ENCODE data around the gene KRIT1. TPM values are rescaled to one million over a fixed set of nuclear protein-coding genes. Genes with fewer than 3 reads are reported as not detected.
"Not testable (repeated sequence)": the region's sequence is repeated elsewhere in the genome, so short reads cannot be mapped to it uniquely, and the experiment has no call there.

The KRIT1 gene
- total RNA-seq, 2 donors from 2014 or later = 53.4 to 98.4 TPM

GRCh38 chr7:92206672-92207071, 39.0 kb downstream of the KRIT1 start:
- intact Hi-C loops (cut with DNase I) = no loop called here
- no peaks in the 10 kb centered on the region for H3K27me3 ChIP-seq (replicated peaks; ENCODE audit: insufficient read depth)
- peaks cover 3 to 10% of the 10 kb centered on the region in 2 donors for H3K36me3 ChIP-seq
- H3K27ac ChIP-seq = no peak overlapping the region
- DNase-seq (ENCODE audit: low spot score) = no peak
- H3K4me3 ChIP-seq = no peak overlapping the region
- no peaks in the 10 kb centered on the region for H3K4me1 ChIP-seq (replicated peaks)
- WGBS = 88% methylated on average over 1 of the region's 1 CpG
- TF ChIP-seq CTCF (IDR thresholded peaks at IDR 0.05) = no peak
- TF ChIP-seq POLR2A (IDR thresholded peaks at IDR 0.05) = no peak
- no peak for TF ChIP-seq POLR2AphosphoS5 (IDR thresholded peaks at IDR 0.05)
- H3K9me3 ChIP-seq = no peaks in the 10 kb centered on the region

GRCh38 chr7:92205987-92206386, 39.7 kb downstream of the KRIT1 start:
- Histone ChIP-seq H3K9me3 (no peaks in the 10 kb centered on the region), H3K27ac (no peak overlapping the region), H3K36me3 (peaks cover 3% of the 10 kb centered on the region in 2 donors), H3K27me3 (replicated peaks; ENCODE audit: insufficient read depth) (no peaks in the 10 kb centered on the region), H3K4me3 (no peak overlapping the region), H3K4me1 (replicated peaks) (no peaks in the 10 kb centered on the region)
- TF ChIP-seq POLR2A (IDR thresholded peaks at IDR 0.05) (no peak), POLR2AphosphoS5 (IDR thresholded peaks at IDR 0.05) (no peak), CTCF (IDR thresholded peaks at IDR 0.05) (no peak)
- intact Hi-C loops (cut with DNase I) = no loop called here
- 98% methylated on average over 3 of the region's 3 CpGs for WGBS
- no peak for DNase-seq (ENCODE audit: low spot score)

- no peaks in the 10 kb centered on the region for H3K9me3 ChIP-seq
- no peaks in the 10 kb centered on the region for H3K27me3 ChIP-seq (replicated peaks; ENCODE audit: insufficient read depth)
- no peak for DNase-seq (ENCODE audit: low spot score)
- WGBS = 83% methylated on average over 1 of the region's 1 CpG
- intact Hi-C loops (cut with DNase I) = no loop called here
- H3K4me1 ChIP-seq (replicated peaks) = no peaks in the 10 kb centered on the region
- H3K36me3 ChIP-seq = peaks cover 0 to under 1% of the 10 kb centered on the region in 2 donors
- no peak overlapping the region for H3K27ac ChIP-seq
- TF ChIP-seq POLR2AphosphoS5 (IDR thresholded peaks at IDR 0.05) (no peak), CTCF (IDR thresholded peaks at IDR 0.05) (no peak), POLR2A (IDR thresholded peaks at IDR 0.05) (no peak)
- no peak overlapping the region for H3K4me3 ChIP-seq
These were observed 44.9 kb downstream of the KRIT1 start for GRCh38 chr7:92200791-92201190.

- H3K27ac ChIP-seq = no peak overlapping the region
- DNase-seq (ENCODE audit: low spot score) = no peak
- no peaks in the 10 kb centered on the region for H3K9me3 ChIP-seq
- H3K4me1 ChIP-seq (replicated peaks) = no peaks in the 10 kb centered on the region
- WGBS = 99% methylated on average over 3 of the region's 3 CpGs
- intact Hi-C loops (cut with DNase I) = no loop called here
- H3K36me3 ChIP-seq = no peaks in the 10 kb centered on the region
- no peaks in the 10 kb centered on the region for H3K27me3 ChIP-seq (replicated peaks; ENCODE audit: insufficient read depth)
- TF ChIP-seq POLR2A (IDR thresholded peaks at IDR 0.05) = no peak
- no peak for TF ChIP-seq CTCF (IDR thresholded peaks at IDR 0.05)
- TF ChIP-seq POLR2AphosphoS5 (IDR thresholded peaks at IDR 0.05) = no peak
- no peak overlapping the region for H3K4me3 ChIP-seq
These were observed 53.4 kb downstream of the KRIT1 start for GRCh38 chr7:92192326-92192725.

- DNase-seq (ENCODE audit: low spot score); H3K4me3 ChIP-seq; H3K36me3 ChIP-seq; H3K9me3 ChIP-seq; H3K27me3 ChIP-seq (replicated peaks; ENCODE audit: insufficient read depth); H3K27ac ChIP-seq; intact Hi-C loops (cut with DNase I); H3K4me1 ChIP-seq (replicated peaks): not testable (repeated sequence)
- 92% methylated on average over 15 of the region's 15 CpGs for WGBS
These were observed 56.5 kb downstream of the KRIT1 start for GRCh38 chr7:92189246-92189645.

GRCh38 chr7:92184294-92184693, 61.4 kb downstream of the KRIT1 start:
- intact Hi-C loops (cut with DNase I); DNase-seq (ENCODE audit: low spot score); H3K9me3 ChIP-seq; H3K36me3 ChIP-seq; H3K27ac ChIP-seq; H3K4me1 ChIP-seq (replicated peaks); H3K27me3 ChIP-seq (replicated peaks; ENCODE audit: insufficient read depth); H3K4me3 ChIP-seq: not testable (repeated sequence)
- WGBS = 100% methylated on average over 1 of the region's 1 CpG

Measured in prostate gland (tissue), 2 donors.